NK-92 treated with Interleukin-12 subunit alpha and Interleukin-12 subunit beta, amount 100 ng/mL, for 24 hours (cell line): ENCODE data around the gene RFX1.
"Not testable (repeated sequence)": the region's sequence is repeated elsewhere in the genome, so short reads cannot be mapped to it uniquely, and the experiment has no call there.

Experiments
- DNase-seq: peaks from one replicate; lab custom pipeline; 2025; lab: John Stamatoyannopoulos, UW

RFX1 gene

GRCh38 chr19:13934785-13935109 is 71.4 kb downstream of the RFX1 start:
- DNase-seq, result no peak

- no peak for DNase-seq
These were observed 73.2 kb downstream of the RFX1 start for GRCh38 chr19:13932911-13933393.

- DNase-seq, result no peak
These were observed 73.9 kb downstream of the RFX1 start for GRCh38 chr19:13932149-13932637.

GRCh38 chr19:13931391-13932148 is 74.5 kb downstream of the RFX1 start:
- no peak for DNase-seq

GRCh38 chr19:13930402-13930801 is 75.7 kb downstream of the RFX1 start:
- DNase-seq, result no peak

GRCh38 chr19:13929956-13930355 is 76.2 kb downstream of the RFX1 start:
- no peak for DNase-seq

GRCh38 chr19:13929340-13929739 is 76.8 kb downstream of the RFX1 start:
- no peak for DNase-seq

GRCh38 chr19:13926715-13927114 is 79.4 kb downstream of the RFX1 start:
- DNase-seq, result no peak

- DNase-seq, result no peak
These were observed 80.1 kb downstream of the RFX1 start for GRCh38 chr19:13926010-13926409.

- no peak for DNase-seq
These were observed 82.7 kb downstream of the RFX1 start for GRCh38 chr19:13923194-13923987.

GRCh38 chr19:13922118-13922517 is 84.0 kb downstream of the RFX1 start:
- DNase-seq, result not testable (repeated sequence)

- DNase-seq, result no peak
These were observed 85.0 kb downstream of the RFX1 start for GRCh38 chr19:13920940-13921747.

GRCh38 chr19:13920524-13920923 is 85.6 kb downstream of the RFX1 start:
- no peak for DNase-seq

GRCh38 chr19:13918726-13919411 is 87.3 kb downstream of the RFX1 start:
- DNase-seq, result no peak

- DNase-seq, result no peak
These were observed 88.2 kb downstream of the RFX1 start for GRCh38 chr19:13917888-13918406.

- no peak for DNase-seq
These were observed 91.3 kb downstream of the RFX1 start for GRCh38 chr19:13914777-13915176.

GRCh38 chr19:13913352-13913751 is 92.8 kb downstream of the RFX1 start:
- DNase-seq, result no peak
